Loucy (cell line): ENCODE results near the gene NECAP2.

Experiments used
- H2AFZ ChIP-seq: fragments of 200-600 bp; sonication (generic); 2 replicates; pipeline ENCODE4 v1.6.0; 2016; ENCODE audit warnings: antibody characterized with exemption, mild to moderate bottlenecking, low read length, moderate library complexity
- H3F3A ChIP-seq: fragments of 200-600 bp; 2 replicates; pipeline ENCODE4 v1.6.0; 2016; ENCODE audit warnings: antibody characterized with exemption, low read depth, mild to moderate bottlenecking
- H3K27me3 ChIP-seq: fragments of 200-600 bp; sonication (generic); 2 replicates; pipeline ENCODE4 v1.6.1; 2014; ENCODE audit warnings: low read length, mild to moderate bottlenecking; ENCODE audit not compliant: insufficient read depth, poor library complexity, severe bottlenecking
- H3K36me3 ChIP-seq: fragments of 200-600 bp; sonication (generic); 2 replicates; pipeline ENCODE4 v1.6.1; 2016; ENCODE audit warnings: low read length; ENCODE audit not compliant: insufficient read depth
- H3K4me1 ChIP-seq: fragments of 200-600 bp; sonication (generic); 2 replicates; pipeline ENCODE4 v1.5.1; 2014; ENCODE audit warnings: low read length, mild to moderate bottlenecking; ENCODE audit not compliant: insufficient read depth, poor library complexity, severe bottlenecking
- H3K4me2 ChIP-seq: fragments of 200-600 bp; sonication (generic); 2 replicates; pipeline ENCODE4 v1.6.0; 2014; ENCODE audit warnings: antibody characterized with exemption, low read length, low read depth, mild to moderate bottlenecking; ENCODE audit not compliant: poor library complexity, severe bottlenecking
- H3K4me3 ChIP-seq: fragments of 200-600 bp; sonication (generic); 2 replicates; pipeline ENCODE4 v1.5.1; 2014; ENCODE audit warnings: low read length, mild to moderate bottlenecking, mixed read lengths; ENCODE audit not compliant: poor library complexity, severe bottlenecking
- H3K79me2 ChIP-seq: fragments of 200-600 bp; sonication (generic); 2 replicates; pipeline ENCODE4 v1.6.1; 2014; ENCODE audit warnings: low read length; ENCODE audit not compliant: insufficient read depth
- H3K9ac ChIP-seq: fragments of 200-600 bp; sonication (generic); 2 replicates; pipeline ENCODE4 v1.6.0; 2014; ENCODE audit warnings: mild to moderate bottlenecking, low read depth, low read length, moderate library complexity; ENCODE audit not compliant: poor library complexity, severe bottlenecking
- H3K9me2 ChIP-seq: fragments of 200-600 bp; sonication (generic); replicated peaks from 2 replicates; pipeline ENCODE4 v1.6.1; 2016; ENCODE audit warnings: low read depth, low read length, mixed read lengths
- H3K9me3 ChIP-seq: fragments of 200-600 bp; sonication (generic); 2 replicates; pipeline ENCODE4 v1.6.1; 2014; ENCODE audit warnings: mild to moderate bottlenecking, antibody characterized with exemption, low read length, low read depth; ENCODE audit not compliant: insufficient read depth
- H4K20me1 ChIP-seq: fragments of 200-600 bp; sonication (generic); 2 replicates; pipeline ENCODE4 v1.6.0; 2014; ENCODE audit warnings: antibody characterized with exemption, low read length, mild to moderate bottlenecking; ENCODE audit not compliant: insufficient read depth, poor library complexity, severe bottlenecking
- EZH2phosphoT487 ChIP-seq: fragments of 200-600 bp; IDR thresholded peaks from 2 replicates; pipeline ENCODE4 v1.6.1; 2018; ENCODE audit warnings: antibody characterized with exemption, mild to moderate bottlenecking, moderate library complexity, borderline replicate concordance
- TF ChIP-seq, protein P1 (sequence below): fragments of 200-600 bp; sonication (generic); conservative IDR thresholded peaks from 2 replicates; pipeline ENCODE4 v1.5.1; 2014; ENCODE audit warnings: mild to moderate bottlenecking, antibody characterized with exemption, low read length

NECAP2 gene

GRCh38 chr1:16458831-16459230, 18.3 kb downstream of the NECAP2 start:
- no peaks in the 10 kb centered on the region for H3K9me2 ChIP-seq
- peaks cover 63% of the 10 kb centered on the region; the same call in 1 of the 2 replicates for H3K36me3 ChIP-seq
- no peak overlapping the region for H2AFZ ChIP-seq
- H3F3A ChIP-seq, result no peaks in the 10 kb centered on the region
- H3K4me1 ChIP-seq, result no peaks in the 10 kb centered on the region
- no peaks in the 10 kb centered on the region for H3K9me3 ChIP-seq
- H3K4me3 ChIP-seq, result no peak overlapping the region
- TF ChIP-seq, protein P1, sequence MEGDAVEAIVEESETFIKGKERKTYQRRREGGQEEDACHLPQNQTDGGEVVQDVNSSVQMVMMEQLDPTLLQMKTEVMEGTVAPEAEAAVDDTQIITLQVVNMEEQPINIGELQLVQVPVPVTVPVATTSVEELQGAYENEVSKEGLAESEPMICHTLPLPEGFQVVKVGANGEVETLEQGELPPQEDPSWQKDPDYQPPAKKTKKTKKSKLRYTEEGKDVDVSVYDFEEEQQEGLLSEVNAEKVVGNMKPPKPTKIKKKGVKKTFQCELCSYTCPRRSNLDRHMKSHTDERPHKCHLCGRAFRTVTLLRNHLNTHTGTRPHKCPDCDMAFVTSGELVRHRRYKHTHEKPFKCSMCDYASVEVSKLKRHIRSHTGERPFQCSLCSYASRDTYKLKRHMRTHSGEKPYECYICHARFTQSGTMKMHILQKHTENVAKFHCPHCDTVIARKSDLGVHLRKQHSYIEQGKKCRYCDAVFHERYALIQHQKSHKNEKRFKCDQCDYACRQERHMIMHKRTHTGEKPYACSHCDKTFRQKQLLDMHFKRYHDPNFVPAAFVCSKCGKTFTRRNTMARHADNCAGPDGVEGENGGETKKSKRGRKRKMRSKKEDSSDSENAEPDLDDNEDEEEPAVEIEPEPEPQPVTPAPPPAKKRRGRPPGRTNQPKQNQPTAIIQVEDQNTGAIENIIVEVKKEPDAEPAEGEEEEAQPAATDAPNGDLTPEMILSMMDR, result no peak
- no peak for TF ChIP-seq EZH2phosphoT487
- H3K79me2 ChIP-seq, result no peaks in the 10 kb centered on the region
- no peak overlapping the region for H3K4me2 ChIP-seq
- no peaks in the 10 kb centered on the region for H3K27me3 ChIP-seq
- no peak overlapping the region for H3K9ac ChIP-seq
- no peaks in the 10 kb centered on the region for H4K20me1 ChIP-seq

GRCh38 chr1:16459352-16459925, 18.9 kb downstream of the NECAP2 start:
- TF ChIP-seq, protein P1, result no peak
- TF ChIP-seq EZH2phosphoT487, result no peak
- Histone ChIP-seq H3K4me2 (no peak overlapping the region), H3F3A (no peaks in the 10 kb centered on the region), H3K79me2 (no peaks in the 10 kb centered on the region), H3K36me3 (peaks cover 63% of the 10 kb centered on the region; the same call in 1 of the 2 replicates), H3K9ac (no peak overlapping the region), H3K27me3 (no peaks in the 10 kb centered on the region), H3K4me1 (no peaks in the 10 kb centered on the region), H3K9me3 (no peaks in the 10 kb centered on the region), H2AFZ (no peak overlapping the region), H3K9me2 (no peaks in the 10 kb centered on the region), H3K4me3 (no peak overlapping the region), H4K20me1 (no peaks in the 10 kb centered on the region)

DNA sequence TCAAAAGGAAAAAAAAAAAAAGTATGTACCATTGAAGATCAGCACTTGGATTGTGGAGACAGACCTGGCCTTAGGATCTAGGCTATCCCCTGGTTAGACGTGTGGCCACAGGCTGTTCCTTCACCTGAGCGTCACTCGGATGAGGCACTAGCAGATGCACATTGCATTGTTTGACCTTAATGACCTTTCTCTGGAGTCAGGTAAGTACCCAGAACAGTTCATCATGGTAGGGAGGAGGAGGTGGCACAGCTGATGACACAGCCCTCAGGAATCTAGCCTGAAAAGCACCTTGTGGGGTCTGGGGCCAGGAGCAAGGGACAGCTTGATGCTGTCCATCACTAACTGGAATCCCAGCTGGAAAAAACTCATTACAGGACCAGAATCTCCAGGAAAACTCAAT, 21.2 kb downstream of the NECAP2 start:
- H4K20me1 ChIP-seq, result no peaks in the 10 kb centered on the region
- no peaks in the 10 kb centered on the region for H3K9me3 ChIP-seq
- H3K9me2 ChIP-seq, result no peaks in the 10 kb centered on the region
- no peaks in the 10 kb centered on the region for H3F3A ChIP-seq
- H3K79me2 ChIP-seq, result no peaks in the 10 kb centered on the region
- H3K27me3 ChIP-seq, result no peaks in the 10 kb centered on the region
- peaks cover 42% of the 10 kb centered on the region; the same call in 1 of the 2 replicates for H3K36me3 ChIP-seq
- no peak overlapping the region for H2AFZ ChIP-seq
- no peak overlapping the region for H3K4me3 ChIP-seq
- no peak overlapping the region for H3K9ac ChIP-seq
- no peaks in the 10 kb centered on the region for H3K4me1 ChIP-seq
- TF ChIP-seq EZH2phosphoT487, result no peak
- TF ChIP-seq, protein P1, result no peak
- H3K4me2 ChIP-seq, result no peak overlapping the region
